ENCODE measurements around the gene PIBF1. TPM values are rescaled to one million over a fixed set of nuclear protein-coding genes. Genes with fewer than 3 reads are reported as not detected.

Gene PIBF1
- total RNA-seq, 1 experiment from 2014 or later = 30.6 TPM

DNA sequence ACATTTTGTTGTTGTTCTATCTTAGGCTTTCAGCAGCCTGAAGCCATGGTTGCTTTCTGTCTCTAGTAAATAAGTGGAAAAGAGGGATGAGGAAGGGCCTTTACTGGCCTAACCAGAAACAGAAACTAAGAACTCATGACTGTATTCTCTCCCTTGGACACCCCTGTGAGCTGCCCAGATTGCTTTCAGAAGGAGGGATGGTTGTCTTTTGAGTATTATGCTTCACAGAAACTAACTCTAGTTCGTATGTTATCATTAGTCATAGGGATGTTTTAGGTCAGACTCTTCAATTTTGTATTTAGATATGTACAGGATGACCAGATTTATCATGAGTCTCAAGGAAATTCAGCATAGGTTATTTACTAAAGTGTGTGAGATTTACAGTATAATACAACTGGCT, 36.7 kb upstream of the PIBF1 start:
- H3K4me1 ChIP-seq (ENCODE audit: insufficient read depth, low read length, poor library complexity, severe bottlenecking) = no peaks in the 10 kb centered on the region
- intact Hi-C loops (cut with micrococcal nuclease; ENCODE audit: unreplicated experiment) = no loop called here
- no TSS peak for BruUV-seq (replicated peaks)
- no peak for DNase-seq (ENCODE audit: low spot score)
- POLR2A ChIA-PET (ENCODE audit: low non-redundant PET) = no interaction called here
- H3K4me3 ChIP-seq (ENCODE audit: low read depth, low read length, poor library complexity, severe bottlenecking) = no peak overlapping the region
- CTCF ChIA-PET = no interaction called here
- H3K9me3 ChIP-seq (ENCODE audit: low read depth, low read length, poor library complexity, severe bottlenecking) = no peaks in the 10 kb centered on the region
- H3K27ac ChIP-seq (ENCODE audit: low read depth, low read length, poor library complexity, severe bottlenecking) = no peak overlapping the region
- H3K36me3 ChIP-seq (ENCODE audit: insufficient read depth, low read length, poor library complexity, severe bottlenecking) = peaks cover 72% of the 10 kb centered on the region
- no peaks in the 10 kb centered on the region for H3K27me3 ChIP-seq (replicated peaks; ENCODE audit: insufficient read depth, low read depth, low read length, poor library complexity)
- TF ChIP-seq, protein P1, sequence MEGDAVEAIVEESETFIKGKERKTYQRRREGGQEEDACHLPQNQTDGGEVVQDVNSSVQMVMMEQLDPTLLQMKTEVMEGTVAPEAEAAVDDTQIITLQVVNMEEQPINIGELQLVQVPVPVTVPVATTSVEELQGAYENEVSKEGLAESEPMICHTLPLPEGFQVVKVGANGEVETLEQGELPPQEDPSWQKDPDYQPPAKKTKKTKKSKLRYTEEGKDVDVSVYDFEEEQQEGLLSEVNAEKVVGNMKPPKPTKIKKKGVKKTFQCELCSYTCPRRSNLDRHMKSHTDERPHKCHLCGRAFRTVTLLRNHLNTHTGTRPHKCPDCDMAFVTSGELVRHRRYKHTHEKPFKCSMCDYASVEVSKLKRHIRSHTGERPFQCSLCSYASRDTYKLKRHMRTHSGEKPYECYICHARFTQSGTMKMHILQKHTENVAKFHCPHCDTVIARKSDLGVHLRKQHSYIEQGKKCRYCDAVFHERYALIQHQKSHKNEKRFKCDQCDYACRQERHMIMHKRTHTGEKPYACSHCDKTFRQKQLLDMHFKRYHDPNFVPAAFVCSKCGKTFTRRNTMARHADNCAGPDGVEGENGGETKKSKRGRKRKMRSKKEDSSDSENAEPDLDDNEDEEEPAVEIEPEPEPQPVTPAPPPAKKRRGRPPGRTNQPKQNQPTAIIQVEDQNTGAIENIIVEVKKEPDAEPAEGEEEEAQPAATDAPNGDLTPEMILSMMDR (conservative IDR thresholded peaks at IDR 0.05; ENCODE audit: low read depth, low read length) = no peak
- no peak for TF ChIP-seq EZH2 (IDR thresholded peaks at IDR 0.05; ENCODE audit: borderline replicate concordance, low read depth, low read length, poor library complexity, severe bottlenecking)

DNA sequence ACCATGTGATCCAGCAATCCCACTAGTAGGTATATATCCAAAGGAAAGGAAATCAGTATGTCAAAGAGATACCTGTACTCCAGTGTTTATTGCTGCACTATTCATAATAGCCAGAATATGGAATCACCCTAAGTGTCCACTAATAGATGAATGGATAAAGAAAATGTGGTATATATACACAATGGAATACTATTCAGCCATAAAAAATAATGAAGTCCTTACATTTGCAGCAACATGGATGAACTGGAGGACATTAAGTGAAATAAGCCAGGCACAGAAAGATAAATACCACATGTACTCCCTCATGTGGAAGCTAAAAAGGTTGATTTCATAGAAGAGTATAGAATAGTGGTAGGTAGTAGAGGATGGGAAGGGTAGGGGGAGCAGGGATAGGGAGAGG, 30.7 kb upstream of the PIBF1 start:
- TF ChIP-seq, protein P1 (conservative IDR thresholded peaks at IDR 0.05; ENCODE audit: low read depth, low read length) = no peak
- no peak for TF ChIP-seq EZH2 (IDR thresholded peaks at IDR 0.05; ENCODE audit: borderline replicate concordance, low read depth, low read length, poor library complexity, severe bottlenecking)
- Histone ChIP-seq H3K4me1 (ENCODE audit: insufficient read depth, low read length, poor library complexity, severe bottlenecking) (no peaks in the 10 kb centered on the region), H3K4me3 (ENCODE audit: low read depth, low read length, poor library complexity, severe bottlenecking) (no peak overlapping the region), H3K27me3 (replicated peaks; ENCODE audit: insufficient read depth, low read depth, low read length, poor library complexity) (no peaks in the 10 kb centered on the region), H3K27ac (ENCODE audit: low read depth, low read length, poor library complexity, severe bottlenecking) (no peak overlapping the region), H3K36me3 (ENCODE audit: insufficient read depth, low read length, poor library complexity, severe bottlenecking) (peaks cover 81% of the 10 kb centered on the region), H3K9me3 (ENCODE audit: low read depth, low read length, poor library complexity, severe bottlenecking) (no peaks in the 10 kb centered on the region)
- POLR2A ChIA-PET (ENCODE audit: low non-redundant PET) = no interaction called here
- DNase-seq (ENCODE audit: low spot score) = no peak
- CTCF ChIA-PET = no interaction called here
- no TSS peak for BruUV-seq (replicated peaks)
- intact Hi-C loops (cut with micrococcal nuclease; ENCODE audit: unreplicated experiment) = no loop called here

DNA sequence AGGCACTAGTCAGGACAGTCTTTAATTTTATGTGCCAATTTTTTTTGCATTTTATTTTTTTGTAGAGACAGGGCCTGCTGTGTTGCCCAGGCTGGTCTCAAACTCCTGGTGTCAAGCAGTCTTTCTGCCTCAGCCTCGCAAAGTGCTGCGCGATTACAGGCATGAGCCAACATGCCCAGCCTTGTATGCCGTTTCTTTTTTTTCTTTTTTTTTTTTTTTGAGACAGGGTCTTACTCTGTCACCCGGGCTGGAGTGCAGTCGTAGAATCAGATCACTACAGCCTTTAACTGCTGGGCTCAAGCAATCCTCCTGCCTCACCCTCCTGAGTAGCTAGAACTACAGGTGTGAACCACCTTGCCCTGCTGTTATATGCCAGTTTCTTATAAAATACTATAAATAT, 27.8 kb upstream of the PIBF1 start:
- CTCF ChIA-PET = no interaction called here
- no TSS peak for BruUV-seq (replicated peaks)
- Histone ChIP-seq H3K36me3 (ENCODE audit: insufficient read depth, low read length, poor library complexity, severe bottlenecking) (peaks cover 82% of the 10 kb centered on the region), H3K27ac (ENCODE audit: low read depth, low read length, poor library complexity, severe bottlenecking) (no peak overlapping the region), H3K27me3 (replicated peaks; ENCODE audit: insufficient read depth, low read depth, low read length, poor library complexity) (no peaks in the 10 kb centered on the region), H3K9me3 (ENCODE audit: low read depth, low read length, poor library complexity, severe bottlenecking) (no peaks in the 10 kb centered on the region), H3K4me3 (ENCODE audit: low read depth, low read length, poor library complexity, severe bottlenecking) (no peak overlapping the region), H3K4me1 (ENCODE audit: insufficient read depth, low read length, poor library complexity, severe bottlenecking) (no peaks in the 10 kb centered on the region)
- TF ChIP-seq EZH2 (IDR thresholded peaks at IDR 0.05; ENCODE audit: borderline replicate concordance, low read depth, low read length, poor library complexity, severe bottlenecking) = no peak
- POLR2A ChIA-PET (ENCODE audit: low non-redundant PET) = no interaction called here
- intact Hi-C loops (cut with micrococcal nuclease; ENCODE audit: unreplicated experiment) = no loop called here
- no peak for DNase-seq (ENCODE audit: low spot score)

DNA sequence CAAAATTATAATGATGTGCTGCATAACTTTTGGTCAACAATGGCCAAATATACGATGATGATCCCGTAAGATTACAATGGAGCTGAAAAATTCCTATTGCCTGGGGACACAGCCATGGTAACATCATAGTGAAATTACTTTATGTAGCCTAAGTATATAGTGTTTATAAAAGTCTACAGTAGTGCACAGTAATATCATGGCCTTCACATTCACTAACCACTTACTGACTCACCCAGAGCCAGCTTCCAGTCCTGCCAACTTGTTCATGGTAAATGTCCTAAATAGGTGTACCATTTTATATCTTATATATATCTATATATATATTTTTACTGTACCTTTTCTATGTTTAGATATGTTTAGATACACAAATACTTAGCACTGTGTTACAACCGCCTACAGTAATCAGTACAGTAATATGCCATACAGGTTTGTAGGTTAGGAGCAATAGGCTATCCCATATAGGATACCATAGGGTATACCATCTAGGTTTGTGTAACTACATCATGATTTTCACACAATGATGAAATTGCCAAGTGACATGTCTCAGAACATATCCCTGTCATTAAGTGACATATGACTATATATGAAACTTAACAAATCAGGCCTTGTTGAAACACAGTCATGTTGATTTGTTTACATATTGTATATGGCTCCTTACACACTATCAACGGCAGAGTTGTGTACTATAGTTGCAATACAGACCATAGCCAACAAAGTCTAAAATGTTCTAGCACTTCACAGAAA, 24.0 kb upstream of the PIBF1 start:
- H3K27me3 ChIP-seq (replicated peaks; ENCODE audit: insufficient read depth, low read depth, low read length, poor library complexity) = no peaks in the 10 kb centered on the region
- no peak for DNase-seq (ENCODE audit: low spot score)
- H3K4me3 ChIP-seq (ENCODE audit: low read depth, low read length, poor library complexity, severe bottlenecking) = no peak overlapping the region
- BruUV-seq (replicated peaks) = no TSS peak
- H3K9me3 ChIP-seq (ENCODE audit: low read depth, low read length, poor library complexity, severe bottlenecking) = no peaks in the 10 kb centered on the region
- no peak for TF ChIP-seq EZH2 (IDR thresholded peaks at IDR 0.05; ENCODE audit: borderline replicate concordance, low read depth, low read length, poor library complexity, severe bottlenecking)
- no peak overlapping the region for H3K27ac ChIP-seq (ENCODE audit: low read depth, low read length, poor library complexity, severe bottlenecking)
- H3K36me3 ChIP-seq (ENCODE audit: insufficient read depth, low read length, poor library complexity, severe bottlenecking) = peaks cover 91% of the 10 kb centered on the region
- H3K4me1 ChIP-seq (ENCODE audit: insufficient read depth, low read length, poor library complexity, severe bottlenecking) = no peaks in the 10 kb centered on the region
- intact Hi-C loops (cut with micrococcal nuclease; ENCODE audit: unreplicated experiment) = no loop called here
- CTCF ChIA-PET = no interaction called here
- POLR2A ChIA-PET (ENCODE audit: low non-redundant PET) = interaction anchor here (0.6 kb wide), 1 partner anchor 1184 kb away, joined by 3 read pairs; no protein-coding TSS in a partner anchor

Data from A673 (cell line).